ENCODE measurements around the gene TNFAIP8L2. TPM values are rescaled to one million over a fixed set of nuclear protein-coding genes. Genes with fewer than 3 reads are reported as not detected.

Gene TNFAIP8L2
- total RNA-seq, 1 experiment from 2014 or later = 0.15 TPM

- TF ChIP-seq HMGXB4 (CRISPR knock-in tag; IDR thresholded peaks at IDR 0.05) (no peak), ZNF425 (CRISPR knock-in tag; conservative IDR thresholded peaks at IDR 0.05) (no peak), KAT7 (CRISPR knock-in tag; IDR thresholded peaks at IDR 0.05; ENCODE audit: borderline replicate concordance) (0 out of 2 replicates have a peak, but pooled peaks have one; percentile 67), USF1 (CRISPR knock-in tag; IDR thresholded peaks at IDR 0.05) (no peak), RORB (CRISPR knock-in tag; IDR thresholded peaks at IDR 0.05) (no peak), ZNF121 (CRISPR knock-in tag; IDR thresholded peaks at IDR 0.05) (no peak), USF2 (CRISPR knock-in tag; IDR thresholded peaks at IDR 0.05) (no peak), ZBTB21 (CRISPR knock-in tag; IDR thresholded peaks at IDR 0.05; ENCODE audit: borderline replicate concordance) (no peak), SOX15 (CRISPR knock-in tag; IDR thresholded peaks at IDR 0.05) (no peak), MLX (CRISPR knock-in tag; IDR thresholded peaks at IDR 0.05) (no peak), ATF3 (CRISPR knock-in tag; conservative IDR thresholded peaks at IDR 0.05) (no peak), PRDM15 (CRISPR knock-in tag; IDR thresholded peaks at IDR 0.05) (0 out of 2 replicates have a peak, but pooled peaks have one; percentile 38), ZNF263 (CRISPR knock-in tag; IDR thresholded peaks at IDR 0.05; ENCODE audit: low read depth) (peak; percentile 81), ETV6 (CRISPR knock-in tag; IDR thresholded peaks at IDR 0.05) (no peak)
These were observed 9.9 kb upstream of the TNFAIP8L2 start, which contains the start of gene SEMA6C (continued) for GRCh38 chr1:151146412-151147131.

- CTCF ChIA-PET = interaction anchor here (1.0 to 1.4 kb wide), 2 partner anchors 16 to 47 kb away, joined by 3 to 13 read pairs; no protein-coding TSS in a partner anchor
- H3K36me3 Mint-ChIP-seq = no peaks in the 10 kb centered on the region
- DNase-seq (ENCODE audit: low spot score) (no peak), ATAC-seq (no peak)
- H3K4me3 Mint-ChIP-seq = peak overlapping the region; percentile 93
- no peaks in the 10 kb centered on the region for H3K9me3 Mint-ChIP-seq
- H3K4me1 Mint-ChIP-seq = peaks cover 38% of the 10 kb centered on the region
- no peak overlapping the region for H3K27ac Mint-ChIP-seq
- peaks cover 44% of the 10 kb centered on the region for H3K27me3 Mint-ChIP-seq (ENCODE audit: low read depth)
- POLR2A ChIA-PET = interaction anchor here (1.5 kb wide), 1 partner anchor 16 kb away, joined by 3 read pairs; no protein-coding TSS in a partner anchor
- TF ChIP-seq NFYB (CRISPR knock-in tag; conservative IDR thresholded peaks at IDR 0.05; ENCODE audit: low read depth) = no peak
- TF ChIP-seq OVOL2 (CRISPR knock-in tag; IDR thresholded peaks at IDR 0.05; ENCODE audit: borderline replicate concordance) = no peak
- TF ChIP-seq ETV6 (CRISPR knock-in tag; IDR thresholded peaks at IDR 0.05) = 0 out of 2 replicates have a peak, but pooled peaks have one; percentile 14
- no peak for TF ChIP-seq MLX (CRISPR knock-in tag; IDR thresholded peaks at IDR 0.05)
- no peak for TF ChIP-seq ZSCAN18 (CRISPR knock-in tag; IDR thresholded peaks at IDR 0.05)
- no peak for TF ChIP-seq ESRRA (CRISPR knock-in tag; IDR thresholded peaks at IDR 0.05; ENCODE audit: borderline replicate concordance)
- TF ChIP-seq NR3C1 (CRISPR knock-in tag; conservative IDR thresholded peaks at IDR 0.05; ENCODE audit: low read depth) = no peak
- no peak for TF ChIP-seq SMAD3 (CRISPR knock-in tag; IDR thresholded peaks at IDR 0.05; ENCODE audit: borderline replicate concordance)
- TF ChIP-seq MXD4 (CRISPR knock-in tag; IDR thresholded peaks at IDR 0.05; ENCODE audit: borderline replicate concordance) = no peak
These were observed 9.3 kb upstream of the TNFAIP8L2 start for GRCh38 chr1:151147132-151147503.

All from WTC11 (cell line).